Measurements from ENCODE around the gene EIF2B4.
"Not testable (repeated sequence)": the region's sequence is repeated elsewhere in the genome, so short reads cannot be mapped to it uniquely, and the experiment has no call there.

- TF ChIP-seq CTCF (conservative IDR thresholded peaks at IDR 0.05); EZH2 (IDR thresholded peaks at IDR 0.05; ENCODE audit: low read depth): not testable (repeated sequence)
These were observed 50.3 kb downstream of the EIF2B4 start for GRCh38 chr2:27319839-27320238.

All from PC-9 (cell line).